Transverse colon (tissue), 4 donors: Measurements from ENCODE around the gene AGRN. TPM values are rescaled to one million over a fixed set of nuclear protein-coding genes. Genes with fewer than 3 reads are reported as not detected.

Experiments used
- DNase-seq: peaks from one replicate; pipeline ENCODE4 v3.0.0-alpha.2; 2019
- H3K27ac ChIP-seq, 4 donors: fragments of 200-600 bp; sonication (generic); 2 replicates each; pipeline ENCODE4 v1.5.1; 2016 to 2018; ENCODE audit warnings: inconsistent platforms in 4 of 4
- H3K27me3 ChIP-seq: fragments of 200-600 bp; sonication (generic); 2 replicates; pipeline ENCODE4 v1.5.1; 2017; ENCODE audit warnings: inconsistent platforms
- H3K36me3 ChIP-seq, 4 donors: fragments of 200-600 bp; sonication (generic); 2 replicates each; pipeline ENCODE4 v1.5.1; 2017 to 2019; ENCODE audit warnings: inconsistent platforms in 4 of 4
- H3K4me1 ChIP-seq, 4 donors: fragments of 200-600 bp; sonication (generic); 2 replicates each; pipeline ENCODE4 v1.5.1; 2017 to 2020; ENCODE audit warnings: inconsistent platforms in 4 of 4
- H3K4me3 ChIP-seq, 4 donors: fragments of 200-600 bp; sonication (generic); 1 replicate in 1 of 4; 2 replicates in 3 of 4; pipeline versions ENCODE4 v1.5.1 to v1.6.1; 2017 to 2019; ENCODE audit warnings: inconsistent platforms in 4 of 4
- H3K9me3 ChIP-seq, 2 donors: fragments of 200-600 bp; sonication (generic); 2 replicates each; pipeline ENCODE4 v1.5.1; 2017 to 2019; ENCODE audit warnings: inconsistent platforms in 2 of 2
- CTCF ChIP-seq, 5 experiments: fragments of 200-600 bp in 3 of 5; fragments of 450-650 bp in 2 of 5; sonication (generic) in 3 of 5; IDR thresholded peaks; 1 replicate in 2 of 5; 2 replicates in 3 of 5; pipeline ENCODE4 v1.5.1; 2016 to 2017; ENCODE audit warnings: antibody characterized with exemption in 5 of 5, inconsistent platforms in 3 of 5, mild to moderate bottlenecking in 2 of 5, moderate library complexity in 1 of 5
- EP300 ChIP-seq: sonication (generic); formaldehyde crosslinking; IDR thresholded peaks from one replicate; pipeline ENCODE4 v1.6.1; 2017; ENCODE audit warnings: antibody characterized with exemption, low read depth
- POLR2A ChIP-seq: fragments of 450-650 bp; IDR thresholded peaks from one replicate; pipeline ENCODE4 v1.6.1; 2016; ENCODE audit warnings: antibody characterized with exemption, mild to moderate bottlenecking, moderate library complexity
- POLR2AphosphoS5 ChIP-seq, 3 donors: sonication (generic); formaldehyde crosslinking; IDR thresholded peaks; one replicate each; pipeline ENCODE4 v1.6.1; 2016; ENCODE audit warnings: antibody characterized with exemption in 3 of 3
- WGBS, 2 donors: methylation state at CpG; one replicate each; pipeline ENCODE4 v1.1.5; 2018; ENCODE audit warnings: low coverage in 1 of 2; 5-methylcytosine and 5-hydroxymethylcytosine counted together
- in situ Hi-C, 4 donors: fragments of 200-750 bp; cut with MboI; loops; one replicate each; pipeline versions ENCODE4 v1.15.0 to v1.15.1; 2017; ENCODE audit warnings: low sequenced_read_pairs in 3 of 4, low pct_ligation_motif_present in 1 of 4, low pct_unique_long_range_greater_than_20kb in 1 of 4
- intact Hi-C: fragments of 100-400 bp; cut with DNase I; formaldehyde crosslinking; loops from one replicate; pipeline ENCODE4 v1.15.1; 2023; ENCODE audit warnings: low total_unique reads
- total RNA-seq, 4 donors: library from RNA; depleted of rRNA; stranded (reverse); fragments of >200 nt; gene quantifications; one replicate each; pipeline ENCODE4 v1.1.0, GENCODE V29; 2016

The AGRN gene
- total RNA-seq, 4 donors from 2014 or later, result 25.4 to 132 (median 44.8) TPM

GRCh38 chr1:1058088-1058905 is 38.4 kb downstream of the AGRN start:
- Histone ChIP-seq H3K4me3 (peak overlapping the region in 1 of 4 donors; percentile 67), H3K4me1 (peaks cover 9 to 33% (median 26%) of the 10 kb centered on the region in 4 donors), H3K27ac (no peak overlapping the region), H3K27me3 (peaks cover 66% of the 10 kb centered on the region), H3K36me3 (no peaks in the 10 kb centered on the region), H3K9me3 (no peaks in the 10 kb centered on the region)
- no peak for TF ChIP-seq POLR2A
- no peak for TF ChIP-seq POLR2AphosphoS5 (IDR thresholded peaks at IDR 0.05)
- no peak for TF ChIP-seq EP300
- TF ChIP-seq CTCF (IDR thresholded peaks at IDR 0.05), result no peak
- intact Hi-C loops (no loop called here), in situ Hi-C loops (no loop called here)
- no peak for DNase-seq
- WGBS, 2 donors, result 0 to 13% methylated on average over 9 to 24 of the region's 24 CpGs

DNA sequence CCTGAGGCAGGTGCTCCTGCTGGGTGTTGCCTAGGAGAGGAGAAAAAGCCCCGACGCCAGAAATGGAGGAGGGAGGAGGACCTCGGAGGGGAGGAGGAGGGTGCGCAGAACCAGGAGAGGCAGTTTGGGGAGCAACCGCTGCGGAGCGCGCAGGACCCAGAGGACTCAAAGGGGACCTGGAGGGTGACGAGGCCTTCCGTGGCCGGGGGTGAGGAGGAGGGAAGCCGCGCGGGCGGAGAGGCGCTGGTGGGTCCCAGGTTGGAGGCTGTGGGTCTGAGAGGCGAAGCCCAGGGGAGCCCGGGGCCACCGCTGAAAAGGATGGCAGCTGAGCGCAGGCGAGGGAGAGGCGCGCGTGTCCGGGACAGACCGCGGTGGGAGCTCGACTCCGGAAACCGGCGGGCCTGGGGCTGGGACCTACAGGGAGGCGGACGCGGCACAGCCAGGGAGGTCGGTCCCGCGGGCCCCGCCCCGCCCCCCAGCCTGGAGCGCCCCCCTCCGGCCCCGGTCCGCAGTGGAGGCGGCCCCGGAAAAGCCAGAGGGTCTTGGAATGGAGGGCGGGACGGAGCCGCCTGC is 39.1 kb downstream of the AGRN start:
- no peak for DNase-seq
- intact Hi-C loops, result no loop called here
- 0% methylated on average over 1 to 47 of the region's 48 CpGs for WGBS, 2 donors
- Histone ChIP-seq H3K9me3 (no peaks in the 10 kb centered on the region), H3K4me3 (peak overlapping the region; percentile 38 to 67 (median 50)), H3K4me1 (peaks cover 13 to 37% (median 29%) of the 10 kb centered on the region in 4 donors), H3K27ac (no peak overlapping the region), H3K27me3 (peaks cover 73% of the 10 kb centered on the region), H3K36me3 (no peaks in the 10 kb centered on the region)
- peak in 2 of 5 experiments; percentile 11 to 32 for TF ChIP-seq CTCF (IDR thresholded peaks at IDR 0.05)
- no peak for TF ChIP-seq POLR2AphosphoS5 (IDR thresholded peaks at IDR 0.05)
- in situ Hi-C loops, result no loop called here

GRCh38 chr1:1059494-1060280 is 39.8 kb downstream of the AGRN start:
- intact Hi-C loops, result no loop called here
- Histone ChIP-seq H3K27me3 (peaks cover 80% of the 10 kb centered on the region), H3K4me1 (peaks cover 16 to 42% (median 33%) of the 10 kb centered on the region in 4 donors), H3K4me3 (peak overlapping the region; percentile 38 to 67 (median 50)), H3K36me3 (no peaks in the 10 kb centered on the region), H3K9me3 (no peaks in the 10 kb centered on the region), H3K27ac (no peak overlapping the region)
- WGBS, 2 donors, result 8% methylated on average over 32 of the region's 69 CpGs; no CpG with 5 or more reads in 1 of the 2 donors
- in situ Hi-C loops, result no loop called here
- TF ChIP-seq EP300, result no peak
- TF ChIP-seq POLR2AphosphoS5 (IDR thresholded peaks at IDR 0.05), result no peak
- no peak for TF ChIP-seq POLR2A
- no peak for TF ChIP-seq CTCF (IDR thresholded peaks at IDR 0.05)
- DNase-seq, result peak; percentile 95
